NT2/D1 (cell line): ENCODE results near the gene ROBO3.

ENCODE experiments used
- DNase-seq: peaks from one replicate; pipeline ENCODE4 v3.0.0-alpha.2; 2011; ENCODE audit warnings: low read depth, low spot score
- H3K27me3 ChIP-seq: 2 replicates; pipeline ENCODE4 v1.6.0; 2011; ENCODE audit warnings: mild to moderate bottlenecking; ENCODE audit not compliant: insufficient read length, insufficient read depth
- H3K36me3 ChIP-seq: 2 replicates; pipeline ENCODE4 v1.6.1; 2011; ENCODE audit warnings: mild to moderate bottlenecking, low read length, mixed read lengths; ENCODE audit not compliant: insufficient read depth, insufficient read length
- H3K4me1 ChIP-seq: 2 replicates; pipeline ENCODE4 v1.5.1; 2011; ENCODE audit not compliant: insufficient read depth, insufficient read length
- H3K4me3 ChIP-seq: 2 replicates; pipeline ENCODE4 v1.5.1; 2011; ENCODE audit warnings: low read depth; ENCODE audit not compliant: insufficient read length
- H3K9ac ChIP-seq: 2 replicates; pipeline ENCODE4 v1.6.0; 2011; ENCODE audit warnings: low read depth; ENCODE audit not compliant: insufficient read length
- H3K9me3 ChIP-seq: 2 replicates; pipeline ENCODE4 v1.5.1; 2011; ENCODE audit warnings: mild to moderate bottlenecking, low read length; ENCODE audit not compliant: insufficient read depth
- SUZ12 ChIP-seq: IDR thresholded peaks from 2 replicates; pipeline ENCODE4 v1.6.1; 2011; ENCODE audit not compliant: insufficient read length, insufficient read depth; ENCODE audit errors: extremely low read depth
- YY1 ChIP-seq: IDR thresholded peaks from 2 replicates; pipeline ENCODE4 v1.6.1; 2011; ENCODE audit not compliant: insufficient read length, insufficient read depth
- ZNF274 ChIP-seq: IDR thresholded peaks from 2 replicates; pipeline ENCODE4 v1.6.1; 2011; ENCODE audit warnings: mild to moderate bottlenecking, low read depth, low read length

The ROBO3 gene

DNA sequence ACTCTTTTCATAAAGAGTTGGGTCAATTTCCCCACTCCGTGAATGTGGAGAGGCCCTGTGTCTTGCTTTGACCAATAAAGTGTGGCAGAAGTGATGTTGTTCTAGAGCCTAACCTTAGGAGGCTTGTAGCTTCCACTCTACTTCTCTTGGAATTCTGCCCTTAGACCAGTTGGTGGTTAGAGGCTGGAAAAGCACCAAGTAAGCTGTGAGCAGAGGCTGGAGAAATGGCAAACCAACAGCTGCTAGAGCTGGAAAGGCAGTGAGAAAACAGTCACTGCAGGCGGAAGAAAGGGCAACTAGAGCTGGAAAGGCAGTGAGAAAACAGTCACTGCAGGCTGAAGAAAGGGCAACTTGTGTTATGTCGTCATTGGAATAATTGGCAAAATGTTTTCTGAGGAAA is 35.2 kb upstream of the ROBO3 start:
- DNase-seq: no peak
- Histone ChIP-seq H3K27me3 (no peaks in the 10 kb centered on the region), H3K4me3 (no peak overlapping the region), H3K36me3 (no peaks in the 10 kb centered on the region), H3K9ac (no peak overlapping the region), H3K9me3 (no peaks in the 10 kb centered on the region), H3K4me1 (no peaks in the 10 kb centered on the region)
- TF ChIP-seq ZNF274 (no peak), YY1 (no peak), SUZ12 (no peak)

DNA sequence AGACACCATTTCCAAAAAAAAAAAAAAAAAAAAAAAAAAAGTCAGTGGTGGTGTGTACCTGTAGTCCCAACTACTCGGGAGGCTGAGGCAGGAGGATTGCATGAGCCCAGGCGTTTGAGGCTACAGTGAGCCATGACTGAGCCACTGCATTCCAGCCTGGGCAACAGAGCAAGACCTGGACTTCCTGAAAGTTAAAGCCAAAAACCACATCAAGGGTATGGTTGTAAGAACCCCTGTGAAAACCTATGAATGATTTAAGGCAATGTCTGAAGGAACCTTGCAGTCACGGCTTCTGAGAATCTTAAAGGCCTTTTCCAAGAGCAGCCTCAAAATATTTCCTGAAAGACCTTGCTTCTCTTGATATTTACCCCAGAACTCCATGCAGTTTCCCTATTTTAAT is 34.5 kb upstream of the ROBO3 start:
- no peaks in the 10 kb centered on the region for H3K36me3 ChIP-seq
- no peak overlapping the region for H3K4me3 ChIP-seq
- H3K27me3 ChIP-seq: no peaks in the 10 kb centered on the region
- TF ChIP-seq YY1 (no peak), SUZ12 (no peak), ZNF274 (no peak)
- no peak for DNase-seq
- H3K4me1 ChIP-seq: no peaks in the 10 kb centered on the region
- no peak overlapping the region for H3K9ac ChIP-seq
- no peaks in the 10 kb centered on the region for H3K9me3 ChIP-seq

DNA sequence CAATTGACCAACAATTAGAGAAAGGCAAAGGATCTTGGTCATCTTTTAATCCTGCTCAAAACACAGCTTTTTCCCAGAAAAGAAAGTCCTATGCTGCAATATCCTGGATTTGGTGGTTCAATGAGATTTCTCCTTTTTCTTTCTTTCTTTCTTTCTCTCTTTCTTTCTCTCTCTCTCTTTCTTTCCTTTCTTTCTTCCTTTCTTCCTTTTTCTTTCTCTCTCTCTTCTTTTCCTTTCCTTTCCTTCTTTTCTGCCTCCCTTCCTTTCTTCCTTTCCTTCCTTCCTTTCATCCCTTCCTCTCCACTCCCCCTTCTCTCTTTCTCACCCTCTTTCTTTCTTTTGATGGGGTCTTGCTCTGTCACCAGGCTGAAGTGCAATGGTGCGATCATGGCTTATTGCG is 33.3 kb upstream of the ROBO3 start:
- Histone ChIP-seq H3K9ac (no peak overlapping the region), H3K4me1 (no peaks in the 10 kb centered on the region), H3K9me3 (no peaks in the 10 kb centered on the region), H3K4me3 (no peak overlapping the region), H3K27me3 (no peaks in the 10 kb centered on the region), H3K36me3 (no peaks in the 10 kb centered on the region)
- DNase-seq: no peak
- TF ChIP-seq YY1: no peak
- TF ChIP-seq ZNF274: no peak
- TF ChIP-seq SUZ12: no peak

DNA sequence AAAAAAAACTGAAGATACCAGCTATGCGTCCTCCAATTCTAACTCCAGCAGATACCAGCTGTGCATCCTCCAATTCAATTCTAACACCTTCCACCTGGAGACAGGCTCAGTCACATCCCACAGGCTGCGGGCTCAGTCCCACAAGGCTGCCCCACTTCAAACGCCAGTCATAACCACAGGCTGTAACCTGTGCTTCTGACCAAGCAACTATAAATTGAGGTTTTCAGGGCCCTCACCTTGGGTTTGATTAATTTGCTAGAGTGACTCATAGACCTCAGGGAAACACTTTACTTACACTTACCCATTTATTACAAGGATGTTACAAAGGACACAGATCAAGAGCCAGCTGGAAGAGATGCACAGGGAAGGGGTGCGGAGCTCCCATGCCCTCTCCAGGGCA is 32.7 kb upstream of the ROBO3 start:
- TF ChIP-seq SUZ12: no peak
- no peak for TF ChIP-seq ZNF274
- no peak for TF ChIP-seq YY1
- Histone ChIP-seq H3K9ac (no peak overlapping the region), H3K4me1 (no peaks in the 10 kb centered on the region), H3K9me3 (no peaks in the 10 kb centered on the region), H3K36me3 (no peaks in the 10 kb centered on the region), H3K27me3 (peaks cover under 1% of the 10 kb centered on the region), H3K4me3 (no peak overlapping the region)
- DNase-seq: no peak

DNA sequence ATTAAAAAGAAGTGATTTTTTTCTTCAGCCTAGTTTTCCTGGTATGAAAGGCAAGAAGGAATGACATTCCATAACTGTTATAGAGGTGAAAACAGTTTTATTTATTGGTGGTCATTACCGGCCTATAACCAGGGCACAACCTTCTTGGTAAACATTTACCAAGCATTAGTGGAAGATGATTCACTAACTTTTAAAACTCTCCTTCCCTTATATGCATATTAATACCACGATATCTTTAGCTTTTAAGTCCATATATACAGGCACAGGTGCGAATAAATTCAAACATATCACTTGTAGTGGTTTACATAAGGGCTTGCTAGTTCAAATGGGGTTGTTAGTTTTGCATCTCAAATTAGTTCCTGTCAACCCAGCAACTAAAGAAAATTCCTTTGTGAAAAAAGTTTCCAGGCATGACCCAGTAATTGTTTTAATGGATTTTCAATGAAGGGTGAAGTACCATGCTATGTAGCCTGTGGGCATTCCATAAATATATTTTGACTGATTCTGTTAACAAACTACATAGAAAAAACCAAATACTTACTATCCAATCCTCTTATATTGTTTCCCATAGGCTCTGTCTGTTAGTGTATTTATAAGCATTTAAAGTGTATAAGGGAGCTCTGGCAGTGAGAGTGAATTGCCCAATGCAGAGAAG is 30.6 kb upstream of the ROBO3 start:
- Histone ChIP-seq H3K27me3 (peaks cover 21% of the 10 kb centered on the region), H3K4me1 (no peaks in the 10 kb centered on the region), H3K9ac (no peak overlapping the region), H3K4me3 (no peak overlapping the region), H3K9me3 (no peaks in the 10 kb centered on the region), H3K36me3 (no peaks in the 10 kb centered on the region)
- no peak for DNase-seq
- no peak for TF ChIP-seq ZNF274
- TF ChIP-seq SUZ12: no peak
- no peak for TF ChIP-seq YY1

DNA sequence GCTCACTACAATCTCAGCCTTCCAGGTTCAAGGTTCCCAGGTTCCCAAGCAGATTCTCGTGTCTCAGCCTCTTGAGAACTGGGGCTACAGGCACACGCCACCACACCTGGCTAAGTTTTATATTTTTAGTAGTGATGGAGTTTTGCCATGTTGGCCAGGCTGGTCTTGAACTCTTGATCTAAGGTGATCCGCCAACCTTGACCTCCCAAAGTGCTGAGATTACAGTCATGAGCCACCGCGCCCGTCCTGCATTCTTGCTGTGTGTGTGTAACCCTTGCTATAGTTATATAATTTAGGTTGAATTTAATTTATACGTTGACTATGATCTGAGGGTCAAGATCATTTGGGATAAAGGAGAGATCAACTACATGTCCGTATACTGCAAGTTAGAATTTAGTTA is 29.3 kb upstream of the ROBO3 start:
- no peak overlapping the region for H3K9ac ChIP-seq
- H3K9me3 ChIP-seq: no peaks in the 10 kb centered on the region
- no peaks in the 10 kb centered on the region for H3K36me3 ChIP-seq
- H3K4me1 ChIP-seq: no peaks in the 10 kb centered on the region
- no peak for DNase-seq
- peaks cover 34% of the 10 kb centered on the region for H3K27me3 ChIP-seq
- TF ChIP-seq SUZ12: no peak
- no peak for TF ChIP-seq YY1
- TF ChIP-seq ZNF274: no peak
- no peak overlapping the region for H3K4me3 ChIP-seq

DNA sequence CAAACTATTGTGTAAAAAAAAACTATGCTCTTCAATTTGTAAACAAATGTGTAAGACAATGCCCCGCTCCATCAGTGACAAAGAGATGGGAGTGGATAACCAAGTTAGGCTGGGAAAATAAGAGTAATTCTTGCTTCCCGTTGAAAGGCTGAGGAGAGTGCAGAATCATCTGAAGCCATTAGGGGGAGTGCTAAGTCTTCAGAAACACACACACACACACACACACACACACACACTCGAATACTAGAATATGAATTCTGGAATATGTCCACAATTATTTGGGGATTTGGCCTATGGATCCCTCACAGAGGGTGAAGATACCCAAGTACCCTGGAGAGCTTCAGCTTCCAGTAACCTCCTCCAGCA is 27.8 kb upstream of the ROBO3 start:
- no peak overlapping the region for H3K9ac ChIP-seq
- no peak for TF ChIP-seq SUZ12
- TF ChIP-seq YY1: no peak
- no peak for TF ChIP-seq ZNF274
- H3K4me3 ChIP-seq: no peak overlapping the region
- H3K36me3 ChIP-seq: no peaks in the 10 kb centered on the region
- DNase-seq: peak; percentile 56
- H3K9me3 ChIP-seq: no peaks in the 10 kb centered on the region
- H3K4me1 ChIP-seq: no peaks in the 10 kb centered on the region
- peaks cover 49% of the 10 kb centered on the region for H3K27me3 ChIP-seq

DNA sequence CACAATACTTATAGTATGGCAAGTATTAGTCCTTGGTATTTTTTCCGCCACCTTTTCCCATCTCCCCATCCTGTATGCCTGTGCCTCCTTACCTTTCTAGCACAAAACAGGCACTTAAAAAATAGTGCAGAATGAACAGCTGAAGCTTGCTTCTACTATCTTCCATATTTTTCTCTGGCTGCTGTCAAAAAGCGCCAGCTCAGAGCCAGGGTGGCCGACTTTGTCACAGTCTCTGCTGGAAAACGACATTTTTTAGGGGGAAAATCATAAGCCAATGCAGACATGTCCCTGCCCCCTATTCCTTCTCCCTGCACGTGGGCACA is 26.5 kb upstream of the ROBO3 start:
- H3K4me3 ChIP-seq: peak overlapping the region; percentile 36
- H3K9ac ChIP-seq: peak overlapping the region; percentile 50
- TF ChIP-seq SUZ12 (no peak), YY1 (no peak), ZNF274 (no peak)
- no peak for DNase-seq
- no peaks in the 10 kb centered on the region for H3K9me3 ChIP-seq
- H3K36me3 ChIP-seq: no peaks in the 10 kb centered on the region
- H3K27me3 ChIP-seq: peaks cover 62% of the 10 kb centered on the region
- no peaks in the 10 kb centered on the region for H3K4me1 ChIP-seq
